GM12873 (cell line): Measurements from ENCODE around the gene OSBPL9.
A peak's percentile ranks its signal among the peaks of the same experiment; 100 is the strongest.

Source experiments
- TF ChIP-seq, protein P1 (sequence below): IDR thresholded peaks from 2 replicates; pipeline ENCODE4 v1.5.1; 2012; ENCODE audit warnings: low read depth, mild to moderate bottlenecking, moderate library complexity, low read length, control low read depth; ENCODE audit not compliant: insufficient read depth; ENCODE audit errors: missing control alignments

OSBPL9 gene, protein sequence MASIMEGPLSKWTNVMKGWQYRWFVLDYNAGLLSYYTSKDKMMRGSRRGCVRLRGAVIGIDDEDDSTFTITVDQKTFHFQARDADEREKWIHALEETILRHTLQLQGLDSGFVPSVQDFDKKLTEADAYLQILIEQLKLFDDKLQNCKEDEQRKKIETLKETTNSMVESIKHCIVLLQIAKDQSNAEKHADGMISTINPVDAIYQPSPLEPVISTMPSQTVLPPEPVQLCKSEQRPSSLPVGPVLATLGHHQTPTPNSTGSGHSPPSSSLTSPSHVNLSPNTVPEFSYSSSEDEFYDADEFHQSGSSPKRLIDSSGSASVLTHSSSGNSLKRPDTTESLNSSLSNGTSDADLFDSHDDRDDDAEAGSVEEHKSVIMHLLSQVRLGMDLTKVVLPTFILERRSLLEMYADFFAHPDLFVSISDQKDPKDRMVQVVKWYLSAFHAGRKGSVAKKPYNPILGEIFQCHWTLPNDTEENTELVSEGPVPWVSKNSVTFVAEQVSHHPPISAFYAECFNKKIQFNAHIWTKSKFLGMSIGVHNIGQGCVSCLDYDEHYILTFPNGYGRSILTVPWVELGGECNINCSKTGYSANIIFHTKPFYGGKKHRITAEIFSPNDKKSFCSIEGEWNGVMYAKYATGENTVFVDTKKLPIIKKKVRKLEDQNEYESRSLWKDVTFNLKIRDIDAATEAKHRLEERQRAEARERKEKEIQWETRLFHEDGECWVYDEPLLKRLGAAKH

DNA sequence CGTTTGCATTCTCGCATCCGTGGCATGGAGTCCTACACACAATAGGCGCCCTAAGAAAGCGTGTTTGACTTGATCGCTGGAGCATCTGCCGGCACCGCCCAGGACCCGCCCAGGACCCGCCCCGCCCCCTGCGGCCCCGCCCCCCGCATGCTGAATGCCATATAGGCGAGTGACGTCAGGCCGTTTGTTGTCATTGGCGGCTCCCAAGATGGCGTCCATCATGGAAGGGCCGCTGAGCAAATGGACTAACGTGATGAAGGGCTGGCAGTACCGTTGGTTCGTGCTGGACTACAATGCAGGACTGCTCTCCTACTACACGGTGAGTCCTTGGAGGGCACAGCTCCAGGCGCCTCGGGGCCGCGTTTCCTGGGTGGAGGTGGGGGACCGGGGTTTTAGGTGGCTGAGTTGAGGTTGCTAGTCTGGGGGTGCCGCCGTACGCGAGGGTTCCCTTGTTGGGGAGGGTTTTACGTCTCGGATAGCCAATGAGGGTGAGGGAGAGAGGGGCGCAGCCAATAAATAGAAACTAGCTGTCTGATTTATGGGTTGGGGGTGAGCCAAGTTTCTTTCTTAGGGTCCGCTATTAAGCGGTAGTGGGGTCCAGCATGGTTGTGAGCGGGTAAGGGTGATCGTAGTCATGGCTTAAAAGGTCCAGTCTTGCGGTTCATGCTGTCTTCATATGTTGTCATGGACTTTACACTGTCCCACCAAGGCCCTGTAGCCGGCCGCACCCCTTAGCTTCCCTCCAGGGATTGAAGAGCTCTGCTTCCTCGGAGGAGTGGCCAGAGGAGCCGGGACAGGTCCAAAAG lies at the start of gene OSBPL9:
TSS of gene OSBPL9 (plus strand) at position 190 of the 806 bp plus-strand sequence. CDS start at position 209, 19 bp downstream.
- TF ChIP-seq, protein P1, sequence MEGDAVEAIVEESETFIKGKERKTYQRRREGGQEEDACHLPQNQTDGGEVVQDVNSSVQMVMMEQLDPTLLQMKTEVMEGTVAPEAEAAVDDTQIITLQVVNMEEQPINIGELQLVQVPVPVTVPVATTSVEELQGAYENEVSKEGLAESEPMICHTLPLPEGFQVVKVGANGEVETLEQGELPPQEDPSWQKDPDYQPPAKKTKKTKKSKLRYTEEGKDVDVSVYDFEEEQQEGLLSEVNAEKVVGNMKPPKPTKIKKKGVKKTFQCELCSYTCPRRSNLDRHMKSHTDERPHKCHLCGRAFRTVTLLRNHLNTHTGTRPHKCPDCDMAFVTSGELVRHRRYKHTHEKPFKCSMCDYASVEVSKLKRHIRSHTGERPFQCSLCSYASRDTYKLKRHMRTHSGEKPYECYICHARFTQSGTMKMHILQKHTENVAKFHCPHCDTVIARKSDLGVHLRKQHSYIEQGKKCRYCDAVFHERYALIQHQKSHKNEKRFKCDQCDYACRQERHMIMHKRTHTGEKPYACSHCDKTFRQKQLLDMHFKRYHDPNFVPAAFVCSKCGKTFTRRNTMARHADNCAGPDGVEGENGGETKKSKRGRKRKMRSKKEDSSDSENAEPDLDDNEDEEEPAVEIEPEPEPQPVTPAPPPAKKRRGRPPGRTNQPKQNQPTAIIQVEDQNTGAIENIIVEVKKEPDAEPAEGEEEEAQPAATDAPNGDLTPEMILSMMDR, result no peak

DNA sequence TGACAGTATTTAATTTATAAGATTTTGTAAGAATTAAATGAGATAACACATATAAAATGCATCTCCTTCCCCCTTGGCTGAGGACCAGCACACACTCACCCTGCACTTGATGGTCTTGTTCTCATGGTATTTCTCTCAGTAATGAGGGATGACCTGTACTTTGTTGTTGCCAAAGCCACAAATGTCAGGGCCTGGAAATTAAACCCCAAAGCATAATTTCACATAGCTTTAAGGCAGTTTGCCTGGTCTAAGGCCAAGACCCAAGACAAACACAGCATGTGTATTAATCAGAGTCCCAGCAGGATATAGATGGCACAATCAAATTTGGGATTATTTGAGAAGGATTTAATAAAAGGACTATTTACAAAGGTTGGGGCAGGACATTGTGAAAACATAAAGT lies 49.2 kb upstream of the OSBPL9 start:
- TF ChIP-seq, protein P1, result no peak

DNA sequence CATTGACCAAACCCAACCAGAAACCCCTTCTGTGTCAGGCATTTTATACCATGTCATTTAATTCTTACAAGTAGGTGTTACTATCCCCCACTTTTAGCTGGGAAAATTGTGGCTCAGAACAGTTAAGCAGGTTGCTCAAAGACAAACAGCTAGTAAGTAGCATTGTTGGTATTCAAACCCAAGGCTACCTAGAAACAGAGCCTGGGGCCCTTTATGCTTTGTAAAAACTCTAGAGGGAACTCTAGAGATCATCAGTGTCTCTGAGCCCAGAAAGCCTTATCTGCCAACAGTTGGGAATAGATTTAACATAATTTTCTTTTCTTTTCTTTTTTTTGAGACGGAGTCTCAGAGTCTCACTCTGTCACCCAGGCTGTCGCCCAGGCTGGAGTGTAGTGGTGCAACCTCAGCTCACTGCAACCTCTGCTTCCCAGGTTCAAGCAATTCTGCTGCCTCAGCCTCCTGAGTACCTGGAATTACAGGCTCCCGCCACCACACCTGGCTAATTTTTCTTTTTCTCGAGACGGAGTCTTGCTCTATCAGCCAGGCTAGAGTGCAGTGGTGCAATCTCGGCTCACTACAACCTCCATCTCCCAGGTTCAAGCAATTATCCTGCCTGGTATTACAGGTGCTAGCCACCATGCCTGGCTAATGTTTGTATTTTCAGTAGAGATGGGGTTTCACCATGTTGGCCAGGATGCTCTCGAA lies 48.5 kb upstream of the OSBPL9 start:
- TF ChIP-seq, protein P1, result no peak

DNA sequence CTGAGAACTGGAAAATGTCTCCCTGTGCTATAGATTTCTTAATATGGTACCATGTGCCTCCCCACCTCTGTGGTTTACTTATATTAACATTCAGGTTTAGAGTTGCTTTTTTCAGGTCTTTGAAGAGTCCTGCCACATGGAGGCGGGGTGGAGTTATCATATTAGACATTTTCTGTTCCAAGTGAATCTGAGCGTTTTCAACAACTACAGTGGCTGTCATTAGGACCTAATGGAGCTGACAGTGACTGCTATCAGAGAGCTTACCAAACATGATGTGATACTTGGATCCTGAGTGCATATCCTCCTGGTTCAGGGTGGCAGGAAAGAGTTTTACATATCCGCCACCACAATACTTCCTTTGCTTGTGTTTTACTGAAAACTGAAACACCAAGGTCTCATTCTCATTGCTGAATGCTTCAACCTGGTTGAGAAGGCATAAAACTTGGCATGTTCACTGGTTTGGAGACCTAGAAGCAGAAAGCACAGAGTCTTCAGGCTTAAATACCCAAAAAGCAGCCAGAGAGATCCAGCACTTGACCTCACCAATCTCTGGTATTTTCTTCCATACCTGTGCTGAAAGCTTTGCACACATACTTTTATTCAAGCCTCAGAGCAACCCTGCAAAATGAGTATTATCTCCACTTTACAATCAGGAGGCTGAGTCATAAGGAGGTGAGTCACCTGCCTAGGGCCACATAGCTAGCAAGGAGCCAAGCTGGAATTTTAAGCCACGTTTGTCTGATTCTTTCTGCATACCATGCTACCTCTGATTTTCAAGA lies 47.4 kb upstream of the OSBPL9 start:
- TF ChIP-seq, protein P1, result peak; percentile 18

DNA sequence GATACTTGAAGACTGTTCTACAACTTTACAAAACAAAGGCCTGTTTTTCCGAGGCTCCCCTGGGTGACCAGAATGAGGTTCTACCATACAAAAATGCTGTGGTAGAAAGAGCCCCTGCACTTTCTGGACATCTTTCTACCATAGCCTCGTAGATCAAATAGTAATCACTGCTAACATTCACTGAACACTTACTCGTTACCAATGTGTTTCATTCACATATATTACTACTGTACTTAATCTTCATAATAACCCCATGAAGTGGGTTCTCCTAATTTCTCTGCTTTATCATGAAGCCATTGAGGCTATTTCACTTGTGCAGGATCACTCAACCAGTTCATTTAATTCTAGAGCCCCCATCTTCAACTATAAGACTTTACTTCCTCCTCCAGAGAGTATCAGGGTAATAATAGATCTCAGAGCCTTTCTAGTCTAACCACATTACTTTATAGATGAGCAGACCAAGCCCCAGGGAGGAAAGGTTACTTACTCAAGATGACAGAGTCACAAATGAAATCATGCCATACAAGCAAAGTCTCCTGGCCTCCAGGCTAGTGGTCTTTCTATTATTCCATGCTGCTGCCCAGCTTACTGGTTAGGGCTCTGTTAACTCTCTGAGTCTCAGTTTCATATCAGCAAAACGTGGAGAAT lies 46.7 kb upstream of the OSBPL9 start:
- TF ChIP-seq, protein P1, result no peak

DNA sequence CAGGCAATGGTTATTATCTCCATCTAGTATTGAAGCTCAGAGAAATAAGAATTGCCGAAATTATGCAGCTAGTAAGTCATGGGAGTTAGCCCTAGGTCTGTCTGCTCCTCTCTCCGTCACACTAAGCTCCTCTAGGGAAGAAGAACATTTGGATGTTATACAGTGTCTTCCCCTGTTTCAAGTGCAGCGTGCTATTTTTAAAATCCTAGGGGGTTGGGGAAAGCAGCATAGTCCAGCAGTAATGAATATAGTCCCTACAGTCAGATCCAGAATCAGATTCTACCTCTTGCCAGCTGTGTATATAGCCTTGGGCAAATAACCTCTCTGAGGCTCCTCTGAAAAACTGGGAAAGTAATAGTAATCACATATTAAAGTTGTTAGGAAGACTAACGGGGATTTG lies 44.5 kb upstream of the OSBPL9 start:
- TF ChIP-seq, protein P1, result no peak
